RWPE1 (cell line): Measurements from ENCODE around the gene ATP12A.

Experiments used
- CTCF ChIA-PET: fragments of 350-600 bp; sonication (Branson Sonifier 250); formaldehyde crosslinking; extraction: SDS; loops from one replicate; lab custom pipeline; 2021; lab: Yijun Ruan, JAX
- POLR2A ChIA-PET: fragments of 400-600 bp; formaldehyde crosslinking; extraction: SDS; loops from one replicate; lab custom pipeline; 2020; ENCODE audit warnings: antibody characterized with exemption; ENCODE audit not compliant: low non-redundant PET; lab: Yijun Ruan, JAX
- DNase-seq: peaks from one replicate; pipeline ENCODE4 v3.0.0; 2012; ENCODE audit warnings: low spot score
- H3K27ac ChIP-seq: fragments of 450-650 bp; 2 replicates; pipeline ENCODE4 v1.5.1; 2017
- TF ChIP-seq, protein P1 (sequence below): fragments of 450-650 bp; conservative IDR thresholded peaks from 2 replicates; pipeline ENCODE4 v1.5.1; 2017; ENCODE audit warnings: low read depth, mild to moderate bottlenecking

Gene ATP12A

GRCh38 chr13:24650161-24650560, 30.0 kb upstream of the ATP12A start:
- CTCF ChIA-PET: no interaction called here
- POLR2A ChIA-PET: no interaction called here
- DNase-seq: no peak

DNA sequence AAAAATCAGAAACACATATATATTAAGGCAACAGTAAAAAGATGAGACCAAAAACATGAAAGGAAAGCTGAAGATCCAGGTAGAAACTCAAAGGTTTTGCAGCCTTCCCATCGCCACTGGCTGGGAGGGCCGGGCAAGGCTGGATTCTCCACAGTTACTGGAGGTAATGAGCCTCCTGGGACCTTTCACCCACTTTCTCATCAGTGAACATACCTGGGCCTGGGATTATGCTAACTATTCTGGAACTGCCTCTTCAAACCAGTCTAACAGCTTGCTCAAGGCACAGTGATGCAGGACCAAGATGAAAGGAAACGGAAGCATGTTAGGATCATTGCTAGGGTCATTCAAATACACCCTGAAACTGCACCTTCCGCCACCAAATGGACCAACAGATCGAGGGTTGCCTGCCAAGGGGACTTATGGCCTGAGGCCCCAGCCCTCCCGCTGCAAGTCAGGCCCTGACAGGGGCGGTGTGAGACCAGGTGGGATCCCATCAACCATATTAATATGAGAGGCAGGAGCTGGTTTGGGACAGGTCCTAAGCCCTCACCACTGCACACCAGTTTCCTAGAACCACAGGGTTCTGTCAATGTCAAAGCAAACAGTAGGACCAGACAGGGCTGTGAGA, 28.4 kb upstream of the ATP12A start:
- H3K27ac ChIP-seq: no peak overlapping the region

More at GRCh38 chr13:24650161-24650560, 30.0 kb upstream of the ATP12A start:
- H3K27ac ChIP-seq: no peak overlapping the region
- TF ChIP-seq, protein P1, sequence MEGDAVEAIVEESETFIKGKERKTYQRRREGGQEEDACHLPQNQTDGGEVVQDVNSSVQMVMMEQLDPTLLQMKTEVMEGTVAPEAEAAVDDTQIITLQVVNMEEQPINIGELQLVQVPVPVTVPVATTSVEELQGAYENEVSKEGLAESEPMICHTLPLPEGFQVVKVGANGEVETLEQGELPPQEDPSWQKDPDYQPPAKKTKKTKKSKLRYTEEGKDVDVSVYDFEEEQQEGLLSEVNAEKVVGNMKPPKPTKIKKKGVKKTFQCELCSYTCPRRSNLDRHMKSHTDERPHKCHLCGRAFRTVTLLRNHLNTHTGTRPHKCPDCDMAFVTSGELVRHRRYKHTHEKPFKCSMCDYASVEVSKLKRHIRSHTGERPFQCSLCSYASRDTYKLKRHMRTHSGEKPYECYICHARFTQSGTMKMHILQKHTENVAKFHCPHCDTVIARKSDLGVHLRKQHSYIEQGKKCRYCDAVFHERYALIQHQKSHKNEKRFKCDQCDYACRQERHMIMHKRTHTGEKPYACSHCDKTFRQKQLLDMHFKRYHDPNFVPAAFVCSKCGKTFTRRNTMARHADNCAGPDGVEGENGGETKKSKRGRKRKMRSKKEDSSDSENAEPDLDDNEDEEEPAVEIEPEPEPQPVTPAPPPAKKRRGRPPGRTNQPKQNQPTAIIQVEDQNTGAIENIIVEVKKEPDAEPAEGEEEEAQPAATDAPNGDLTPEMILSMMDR: no peak

GRCh38 chr13:24652359-24652758, 27.8 kb upstream of the ATP12A start:
- no peak overlapping the region for H3K27ac ChIP-seq
- DNase-seq: no peak
- TF ChIP-seq, protein P1: no peak
- POLR2A ChIA-PET: no interaction called here
- CTCF ChIA-PET: interaction anchor here (0.6 kb wide), 1 partner anchor 18 kb away, joined by 4 read pairs; no protein-coding TSS in a partner anchor

More for the DNA sequence above, 28.4 kb upstream of the ATP12A start:
- TF ChIP-seq, protein P1: no peak
- ChIA-PET POLR2A (no interaction called here), CTCF (interaction anchor here (0.6 to 0.7 kb wide), 2 partner anchors 13 to 18 kb away, joined by 4 to 8 read pairs; no protein-coding TSS in a partner anchor)
- no peak for DNase-seq

- H3K27ac ChIP-seq: no peak overlapping the region
- TF ChIP-seq, protein P1: no peak
- DNase-seq: no peak
- ChIA-PET CTCF (interaction anchor here (0.8 to 1.0 kb wide), 4 partner anchors 9 to 50 kb away, joined by 3 to 4 read pairs (median 4); no protein-coding TSS in a partner anchor), POLR2A (no interaction called here)
Observed at GRCh38 chr13:24654741-24655140, 25.5 kb upstream of the ATP12A start.

- no peak for DNase-seq
- POLR2A ChIA-PET: no interaction called here
- TF ChIP-seq, protein P1: no peak
- CTCF ChIA-PET: no interaction called here
- no peak overlapping the region for H3K27ac ChIP-seq
Observed at GRCh38 chr13:24659239-24659638, 21.0 kb upstream of the ATP12A start.

GRCh38 chr13:24660023-24660741, 20.0 kb upstream of the ATP12A start:
- POLR2A ChIA-PET: no interaction called here
- CTCF ChIA-PET: interaction anchor here (0.6 kb wide), 1 partner anchor 12 kb away, joined by 6 read pairs; no protein-coding TSS in a partner anchor

More at GRCh38 chr13:24660023-24660741, 20.0 kb upstream of the ATP12A start:
- TF ChIP-seq, protein P1: no peak
- no peak for DNase-seq
- H3K27ac ChIP-seq: no peak overlapping the region
